Activated B cell treated with CpG ODN at 0.5 μM for 24 hours (primary cell): ENCODE results near the gene ESRP2. TPM values are rescaled to one million over a fixed set of nuclear protein-coding genes. Genes with fewer than 3 reads are reported as not detected.

Experiments
- ATAC-seq: fragments of 200-7000 bp; cut with Tn5 transposase; one replicate; pipeline ENCODE4 v1.10.0; 2021; ENCODE audit warnings: low read depth, mild to moderate bottlenecking, moderate library complexity
- CTCF ChIA-PET: fragments of 350-600 bp; sonication (Branson Sonifier 250); formaldehyde crosslinking; loops from one replicate; lab custom pipeline; 2021; ENCODE audit warnings: antibody characterized with exemption; lab: Charles Lee
- POLR2A ChIA-PET: fragments of 350-600 bp; sonication (Branson Sonifier 250); formaldehyde crosslinking; loops from one replicate; lab custom pipeline; 2021; ENCODE audit warnings: antibody characterized with exemption; lab: Charles Lee
- DNase-seq: peaks from one replicate; pipeline ENCODE4 v3.0.0; 2022
- H3K27ac Mint-ChIP-seq: one replicate; pipeline ENCODE4 v1.8.0; 2020; ENCODE audit warnings: mixed read lengths
- H3K27me3 Mint-ChIP-seq: one replicate; pipeline ENCODE4 v1.8.0; 2021; ENCODE audit warnings: mixed read lengths
- H3K36me3 Mint-ChIP-seq: one replicate; pipeline ENCODE4 v1.8.0; 2021; ENCODE audit warnings: low read depth, mixed read lengths
- H3K4me1 Mint-ChIP-seq: one replicate; pipeline ENCODE4 v1.8.0; 2021; ENCODE audit warnings: mixed read lengths
- H3K4me3 Mint-ChIP-seq: one replicate; pipeline ENCODE4 v1.8.0; 2020; ENCODE audit warnings: mild to moderate bottlenecking, mixed read lengths
- H3K9me3 Mint-ChIP-seq: one replicate; pipeline ENCODE4 v1.8.0; 2020; ENCODE audit warnings: mixed read lengths
- CTCF ChIP-seq: fragments of 200-600 bp; IDR thresholded peaks from one replicate; pipeline ENCODE4 v1.8.0; 2022; ENCODE audit warnings: antibody characterized with exemption, mild to moderate bottlenecking
- intact Hi-C: fragments of 100-400 bp; cut with micrococcal nuclease; formaldehyde crosslinking; loops from one replicate; pipeline ENCODE4 v1.15.1; 2024
- total RNA-seq: library from RNA; stranded (reverse); gene quantifications from 2 replicates; pipeline ENCODE4 v1.2.3, GENCODE V29; 2022

ESRP2 gene
- total RNA-seq, 1 donor from 2014 or later: 0.40 TPM

GRCh38 chr16:68194251-68194650 lies 41.7 kb downstream of the ESRP2 start:
- no peak for DNase-seq
- intact Hi-C loops: no loop called here
- Mint-ChIP-seq H3K36me3 (peaks cover 34% of the 10 kb centered on the region), H3K4me3 (no peak overlapping the region), H3K27ac (no peak overlapping the region), H3K4me1 (no peaks in the 10 kb centered on the region), H3K27me3 (no peaks in the 10 kb centered on the region), H3K9me3 (no peaks in the 10 kb centered on the region)
- ChIA-PET CTCF (no interaction called here), POLR2A (interaction anchor here (1.1 kb wide), 1 partner anchor 10 kb away, joined by 4 read pairs; no protein-coding TSS in a partner anchor)
- no peak for ATAC-seq
- no peak for TF ChIP-seq CTCF

GRCh38 chr16:68190736-68191510 lies 45.0 kb downstream of the ESRP2 start:
- Mint-ChIP-seq H3K27me3 (no peaks in the 10 kb centered on the region), H3K27ac (no peak overlapping the region), H3K4me3 (no peak overlapping the region), H3K4me1 (no peaks in the 10 kb centered on the region), H3K36me3 (peaks cover 52% of the 10 kb centered on the region), H3K9me3 (no peaks in the 10 kb centered on the region)
- POLR2A ChIA-PET: interaction anchor here (0.6 kb wide), 1 partner anchor 36 kb away, joined by 8 read pairs; no protein-coding TSS in a partner anchor
- intact Hi-C loops: no loop called here
- DNase-seq (no peak), ATAC-seq (no peak)
- CTCF ChIA-PET: no interaction called here
- no peak for TF ChIP-seq CTCF

- CTCF ChIA-PET: no interaction called here
- Mint-ChIP-seq H3K36me3 (peaks cover 56% of the 10 kb centered on the region), H3K27me3 (no peaks in the 10 kb centered on the region), H3K27ac (no peak overlapping the region), H3K9me3 (no peaks in the 10 kb centered on the region), H3K4me3 (no peak overlapping the region), H3K4me1 (no peaks in the 10 kb centered on the region)
- POLR2A ChIA-PET: no interaction called here
- DNase-seq (no peak), ATAC-seq (no peak)
- TF ChIP-seq CTCF: no peak
- intact Hi-C loops: no loop called here
Measured at GRCh38 chr16:68190081-68190480, 45.8 kb downstream of the ESRP2 start.

GRCh38 chr16:68188170-68188569 lies 47.8 kb downstream of the ESRP2 start:
- no peak for ATAC-seq
- Mint-ChIP-seq H3K4me3 (no peak overlapping the region), H3K27me3 (no peaks in the 10 kb centered on the region), H3K36me3 (peaks cover 62% of the 10 kb centered on the region), H3K9me3 (no peaks in the 10 kb centered on the region), H3K27ac (no peak overlapping the region), H3K4me1 (no peaks in the 10 kb centered on the region)
- TF ChIP-seq CTCF: no peak
- intact Hi-C loops: no loop called here
- no peak for DNase-seq
- ChIA-PET POLR2A (no interaction called here), CTCF (no interaction called here)

GRCh38 chr16:68187505-68187904 lies 48.4 kb downstream of the ESRP2 start:
- Mint-ChIP-seq H3K4me3 (no peak overlapping the region), H3K36me3 (peaks cover 63% of the 10 kb centered on the region), H3K27me3 (no peaks in the 10 kb centered on the region), H3K27ac (no peak overlapping the region), H3K4me1 (no peaks in the 10 kb centered on the region), H3K9me3 (no peaks in the 10 kb centered on the region)
- no peak for DNase-seq
- ChIA-PET POLR2A (interaction anchor here (0.6 kb wide), 1 partner anchor 17 kb away, joined by 6 read pairs; no protein-coding TSS in a partner anchor), CTCF (interaction anchor here (1.0 kb wide), 1 partner anchor 8 kb away, joined by 4 read pairs; no protein-coding TSS in a partner anchor)
- ATAC-seq: no peak
- intact Hi-C loops: no loop called here
- no peak for TF ChIP-seq CTCF
